H9 (cell line): ENCODE measurements around the gene HIGD2B. TPM values are rescaled to one million over a fixed set of nuclear protein-coding genes. Genes with fewer than 3 reads are reported as not detected.
"Not testable (repeated sequence)": the region's sequence is repeated elsewhere in the genome, so short reads cannot be mapped to it uniquely, and the experiment has no call there.

Experiments
- DNase-seq: peaks from one replicate; pipeline ENCODE4 v3.0.0-alpha.2; 2017
- H2AFZ ChIP-seq: one replicate; pipeline ENCODE4 v1.6.1; 2013; ENCODE audit warnings: mild to moderate bottlenecking, low read length, control low read depth, moderate library complexity
- H2AK5ac ChIP-seq: 2 replicates; pipeline ENCODE4 v1.6.1; 2013; ENCODE audit warnings: low read length, control low read depth, mixed read lengths; ENCODE audit not compliant: insufficient read length
- H2BK120ac ChIP-seq: one replicate; pipeline ENCODE4 v1.6.1; 2013; ENCODE audit warnings: low read depth, mild to moderate bottlenecking, low read length, control low read depth, inconsistent platforms; ENCODE audit not compliant: poor library complexity, severe bottlenecking
- H2BK12ac ChIP-seq: 2 replicates; pipeline ENCODE4 v1.6.1; 2013; ENCODE audit warnings: low read length, control low read depth, mixed read lengths, low read depth; ENCODE audit not compliant: insufficient read length
- H2BK15ac ChIP-seq: 2 replicates; pipeline ENCODE4 v1.6.1; 2013; ENCODE audit warnings: low read depth, low read length, control low read depth
- H2BK20ac ChIP-seq: one replicate; pipeline ENCODE4 v1.6.1; 2013; ENCODE audit warnings: low read depth, mild to moderate bottlenecking, low read length, control low read depth, inconsistent platforms; ENCODE audit not compliant: poor library complexity, severe bottlenecking
- H2BK5ac ChIP-seq: 2 replicates; pipeline ENCODE4 v1.6.1; 2013; ENCODE audit warnings: low read length, control low read depth, mixed read lengths; ENCODE audit not compliant: insufficient read length
- H3K14ac ChIP-seq: 2 replicates; pipeline ENCODE4 v1.6.1; 2013; ENCODE audit warnings: low read length, control low read depth; ENCODE audit not compliant: insufficient read depth
- H3K18ac ChIP-seq: 2 replicates; pipeline ENCODE4 v1.6.1; 2013; ENCODE audit warnings: low read depth, mild to moderate bottlenecking, mixed read lengths, low read length, control low read depth; ENCODE audit not compliant: insufficient read length
- H3K23ac ChIP-seq: 2 replicates; pipeline ENCODE4 v1.6.1; 2013; ENCODE audit warnings: low read length, control low read depth, mixed read lengths, low read depth; ENCODE audit not compliant: insufficient read length
- H3K23me2 ChIP-seq: 2 replicates; pipeline ENCODE4 v1.6.1; 2013; ENCODE audit warnings: low read depth, mild to moderate bottlenecking, mixed read lengths, low read length, control low read depth; ENCODE audit not compliant: insufficient read length, poor library complexity, severe bottlenecking
- H3K27ac ChIP-seq: 2 replicates; pipeline ENCODE4 v1.5.1; 2013; ENCODE audit warnings: low read length, control low read depth, mixed read lengths, low read depth; ENCODE audit not compliant: insufficient read length
- H3K27me3 ChIP-seq: 2 replicates; pipeline ENCODE4 v1.6.1; 2013; ENCODE audit warnings: low read length, control low read depth, inconsistent platforms; ENCODE audit not compliant: insufficient read depth
- H3K4ac ChIP-seq: 2 replicates; pipeline ENCODE4 v1.6.1; 2013; ENCODE audit warnings: low read depth, mild to moderate bottlenecking, control low read depth, inconsistent platforms, low read length, moderate library complexity
- H3K4me1 ChIP-seq: 2 replicates; pipeline ENCODE4 v1.6.1; 2013; ENCODE audit warnings: low read length, control low read depth, inconsistent platforms; ENCODE audit not compliant: insufficient read depth
- H3K4me2 ChIP-seq: 2 replicates; pipeline ENCODE4 v1.6.1; 2013; ENCODE audit warnings: low read length, control low read depth, mixed read lengths; ENCODE audit not compliant: insufficient read length, insufficient read depth
- H3K56ac ChIP-seq: 2 replicates; pipeline ENCODE4 v1.6.1; 2013; ENCODE audit warnings: low read depth, mild to moderate bottlenecking, mixed read lengths, low read length, control low read depth; ENCODE audit not compliant: insufficient read length
- H3K79me1 ChIP-seq: 2 replicates; pipeline ENCODE4 v1.6.1; 2013; ENCODE audit warnings: low read depth, mild to moderate bottlenecking, moderate library complexity, low read length, control low read depth, inconsistent platforms; ENCODE audit not compliant: insufficient read depth, poor library complexity, severe bottlenecking
- H3K79me2 ChIP-seq: 2 replicates; pipeline ENCODE4 v1.6.1; 2013; ENCODE audit warnings: low read length, control low read depth, inconsistent platforms; ENCODE audit not compliant: insufficient read depth
- H3K9ac ChIP-seq: 2 replicates; pipeline ENCODE4 v1.6.1; 2013; ENCODE audit warnings: low read length, control low read depth, mixed read lengths; ENCODE audit not compliant: insufficient read length; ENCODE audit errors: extremely low read depth
- H3K9me3 ChIP-seq: one replicate; pipeline ENCODE4 v1.6.1; 2013; ENCODE audit warnings: low read depth, low read length, inconsistent platforms; ENCODE audit not compliant: control insufficient read depth
- H3T11ph ChIP-seq: one replicate; pipeline ENCODE4 v1.6.1; 2013; ENCODE audit warnings: mild to moderate bottlenecking, low read length, control low read depth, inconsistent platforms
- H4K20me1 ChIP-seq: one replicate; pipeline ENCODE4 v1.6.1; 2013; ENCODE audit not compliant: control insufficient read depth, insufficient read length, insufficient read depth
- H4K5ac ChIP-seq: 2 replicates; pipeline ENCODE4 v1.6.1; 2013; ENCODE audit warnings: low read depth, mild to moderate bottlenecking, mixed read lengths, low read length, control low read depth; ENCODE audit not compliant: insufficient read length
- H4K8ac ChIP-seq: replicated peaks from 2 replicates; pipeline ENCODE4 v1.6.1; 2013; ENCODE audit warnings: low read length, control low read depth, mixed read lengths, low read depth; ENCODE audit not compliant: insufficient read length
- H4K91ac ChIP-seq: 2 replicates; pipeline ENCODE4 v1.6.1; 2013; ENCODE audit warnings: low read depth, mild to moderate bottlenecking, moderate library complexity, mixed read lengths, low read length, control low read depth; ENCODE audit not compliant: insufficient read length
- H3K27ac Mint-ChIP-seq, 3 experiments: 2 replicates in 2 of 3; 3 replicates in 1 of 3; pipeline ENCODE4 v1.8.0; 2020 to 2021; ENCODE audit warnings: mixed read lengths in 3 of 3, mild to moderate bottlenecking in 1 of 3, moderate library complexity in 1 of 3
- H3K27me3 Mint-ChIP-seq: 2 replicates; pipeline ENCODE4 v1.8.0; 2021; ENCODE audit warnings: low read depth, mild to moderate bottlenecking, moderate library complexity, mixed read lengths
- H3K36me3 Mint-ChIP-seq, 3 experiments: 2 replicates in 2 of 3; 3 replicates in 1 of 3; pipeline ENCODE4 v1.8.0; 2020 to 2021; ENCODE audit warnings: low read depth in 3 of 3, mixed read lengths in 3 of 3; ENCODE audit not compliant: insufficient read depth in 1 of 3
- H3K4me1 Mint-ChIP-seq, 2 experiments: 2 replicates each; pipeline ENCODE4 v1.8.0; 2020; ENCODE audit warnings: mixed read lengths in 2 of 2
- H3K4me3 Mint-ChIP-seq, 2 experiments: 2 replicates in 1 of 2; 3 replicates in 1 of 2; pipeline ENCODE4 v1.8.0; 2020 to 2021; ENCODE audit warnings: mild to moderate bottlenecking in 2 of 2, mixed read lengths in 2 of 2, moderate library complexity in 1 of 2
- H3K9me3 Mint-ChIP-seq, 2 experiments: 2 replicates in 1 of 2; 3 replicates in 1 of 2; pipeline ENCODE4 v1.8.0; 2020; ENCODE audit warnings: mild to moderate bottlenecking in 2 of 2, mixed read lengths in 2 of 2, moderate library complexity in 1 of 2
- CTCF ChIP-seq: fragments of 200-600 bp; sonication (generic); conservative IDR thresholded peaks from 3 replicates; pipeline ENCODE4 v1.8.0; 2021; ENCODE audit warnings: antibody characterized with exemption, mild to moderate bottlenecking
- WGBS: extraction: QIAGEN DNeasy Blood & Tissue Kit; methylation state at CpG from one replicate; pipeline ENCODE4 v1.1.7; 2013; ENCODE audit warnings: missing lambda C conversion rate, low lambda C conversion rate, mixed read lengths; ENCODE audit not compliant: insufficient read length; ENCODE audit errors: extremely low coverage; 5-methylcytosine and 5-hydroxymethylcytosine counted together
- total RNA-seq: library from RNA; stranded (reverse); gene quantifications from 2 replicates; pipeline ENCODE4 v1.2.1, GENCODE V29; 2021

The HIGD2B gene
- total RNA-seq, 1 experiment from 2014 or later, result not detected

DNA sequence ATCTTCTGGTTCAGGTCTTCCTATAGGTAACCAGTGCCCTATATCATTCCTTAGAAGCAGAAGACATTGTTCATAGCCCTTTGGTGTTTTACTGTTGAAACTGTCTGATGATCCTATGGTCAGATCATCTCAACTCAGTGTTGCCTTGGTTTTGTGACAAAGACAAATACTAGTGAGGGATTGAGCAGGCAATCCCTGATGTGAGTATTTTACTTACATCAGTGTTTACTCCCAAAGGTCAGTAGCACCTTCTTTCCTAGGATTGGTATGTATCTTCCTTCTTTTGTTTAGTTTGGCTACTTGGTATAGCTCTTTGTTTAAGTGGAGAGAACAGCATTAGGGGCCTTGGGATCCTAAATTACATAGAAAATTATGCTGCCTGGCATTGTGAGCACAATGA is 41.2 kb upstream of the HIGD2B start:
- no peak overlapping the region for H2BK15ac ChIP-seq

DNA sequence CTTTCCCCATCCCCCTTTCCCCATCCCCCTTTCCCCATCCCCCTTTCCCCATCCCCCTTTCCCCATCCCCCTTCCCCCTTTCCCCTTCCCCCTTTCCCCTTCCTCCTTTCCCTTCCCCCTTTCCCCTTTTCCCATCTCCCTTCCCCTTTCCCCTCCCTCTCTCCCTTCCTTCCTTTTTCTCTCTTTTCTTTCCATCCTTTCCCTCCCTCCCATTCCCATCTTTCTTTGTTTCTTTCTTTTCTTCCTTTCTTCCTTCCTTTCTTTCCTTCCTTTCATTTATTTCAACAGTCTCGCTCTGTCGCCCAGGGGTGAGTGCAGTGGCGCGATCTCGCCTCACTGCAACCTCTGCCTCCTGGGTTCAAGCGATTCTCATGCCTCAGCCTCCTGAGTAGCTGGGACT is 39.9 kb upstream of the HIGD2B start:
- not testable (repeated sequence) for H3K4me2 ChIP-seq, H3K56ac ChIP-seq, H3K79me1 ChIP-seq, H2BK15ac ChIP-seq, H4K5ac ChIP-seq, H3K18ac ChIP-seq, H3K23me2 ChIP-seq, H4K8ac ChIP-seq, H3K9ac ChIP-seq, H3T11ph ChIP-seq, H3K4me3 Mint-ChIP-seq, H3K4ac ChIP-seq, H3K4me1 ChIP-seq, H2BK20ac ChIP-seq, H2BK5ac ChIP-seq, H2BK12ac ChIP-seq, H3K23ac ChIP-seq, H2AK5ac ChIP-seq, H3K9me3 ChIP-seq, H3K4me1 Mint-ChIP-seq, H3K14ac ChIP-seq, H3K79me2 ChIP-seq, H3K27ac ChIP-seq, H3K9me3 Mint-ChIP-seq, H2BK120ac ChIP-seq, H3K27ac Mint-ChIP-seq, H3K27me3 ChIP-seq, H4K20me1 ChIP-seq, H3K27me3 Mint-ChIP-seq, H2AFZ ChIP-seq, H4K91ac ChIP-seq, DNase-seq
- WGBS, result no CpG with 5 or more reads among the region's 6 CpGs
- H3K36me3 Mint-ChIP-seq, result peaks cover 3 to 11% (median 10%) of the 10 kb centered on the region in 3 experiments; a peak in 5 of 7 replicates

More for the DNA sequence above, 41.2 kb upstream of the HIGD2B start:
- no peaks in the 10 kb centered on the region for H3K79me2 ChIP-seq
- no peak overlapping the region for H2BK5ac ChIP-seq
- no peak overlapping the region for H2BK20ac ChIP-seq
- no peak for DNase-seq
- H4K5ac ChIP-seq, result no peak overlapping the region
- no peak overlapping the region for H3K4ac ChIP-seq
- H4K8ac ChIP-seq, result no peak overlapping the region
- H3K27ac ChIP-seq, result no peak overlapping the region
- H2BK120ac ChIP-seq, result no peak overlapping the region
- Mint-ChIP-seq H3K27ac (peak overlapping the region in 2 of 3 experiments; percentile 0 to 3; a peak in 1 of 7 replicates), H3K27me3 (no peaks in the 10 kb centered on the region), H3K36me3 (peaks cover 3 to 21% (median 19%) of the 10 kb centered on the region in 3 experiments; a peak in 5 of 7 replicates), H3K4me3 (no peak overlapping the region), H3K9me3 (no peaks in the 10 kb centered on the region), H3K4me1 (peaks cover 7% of the 10 kb centered on the region in 2 experiments)
- H4K20me1 ChIP-seq, result no peaks in the 10 kb centered on the region
- H2BK12ac ChIP-seq, result no peak overlapping the region
- no peak overlapping the region for H3K14ac ChIP-seq
- no peak overlapping the region for H2AK5ac ChIP-seq
- no peak overlapping the region for H3K4me2 ChIP-seq
- no peak overlapping the region for H4K91ac ChIP-seq
- no peak for TF ChIP-seq CTCF
- no peak overlapping the region for H3K9ac ChIP-seq
- no peak overlapping the region for H3K56ac ChIP-seq
- H3K23ac ChIP-seq, result no peak overlapping the region
- H3K23me2 ChIP-seq, result no peaks in the 10 kb centered on the region
- H3K27me3 ChIP-seq, result no peaks in the 10 kb centered on the region
- H3K4me1 ChIP-seq, result peaks cover 1% of the 10 kb centered on the region; the same call in 1 of the 2 replicates
- no peaks in the 10 kb centered on the region for H3K79me1 ChIP-seq
- no peak overlapping the region for H3K18ac ChIP-seq
- H3T11ph ChIP-seq, result no peak overlapping the region
- no peak overlapping the region for H2AFZ ChIP-seq
- no peaks in the 10 kb centered on the region for H3K9me3 ChIP-seq
